PFSK-1 (cell line): Measurements from ENCODE around the gene USP28.

ENCODE experiments used
- FOXP2 ChIP-seq: optimal IDR thresholded peaks from 2 replicates; pipeline ENCODE3; 2011; ENCODE audit warnings: borderline replicate concordance, control low read depth, inconsistent platforms; ENCODE audit not compliant: insufficient read depth; ENCODE audit errors: extremely low read length, extremely low read depth
- POLR2AphosphoS5 ChIP-seq: IDR thresholded peaks from 2 replicates; pipeline ENCODE4 v1.6.1; 2012; ENCODE audit warnings: low read depth, mild to moderate bottlenecking, control low read depth, low read length, moderate library complexity
- REST ChIP-seq, 2 experiments: IDR thresholded peaks; 2 replicates each; pipeline versions ENCODE4 v1.6.1 to v1.8.0; 2011 to 2012; ENCODE audit warnings: low read depth in 2 of 2, low read length in 2 of 2, control low read depth in 1 of 2, inconsistent platforms in 1 of 2, mild to moderate bottlenecking in 1 of 2, moderate library complexity in 1 of 2; ENCODE audit not compliant: insufficient read depth in 1 of 2
- SIN3A ChIP-seq: IDR thresholded peaks from 2 replicates; pipeline ENCODE4 v1.6.1; 2012; ENCODE audit warnings: mild to moderate bottlenecking, low read length, moderate library complexity, borderline replicate concordance; ENCODE audit not compliant: insufficient read depth
- TAF1 ChIP-seq: IDR thresholded peaks from 2 replicates; pipeline ENCODE4 v1.6.1; 2012; ENCODE audit warnings: low read length, control low read depth, borderline replicate concordance; ENCODE audit not compliant: insufficient read depth

The USP28 gene

GRCh38 chr11:113789675-113790320 is 85.6 kb downstream of the USP28 start:
- TF ChIP-seq TAF1 = no peak

DNA sequence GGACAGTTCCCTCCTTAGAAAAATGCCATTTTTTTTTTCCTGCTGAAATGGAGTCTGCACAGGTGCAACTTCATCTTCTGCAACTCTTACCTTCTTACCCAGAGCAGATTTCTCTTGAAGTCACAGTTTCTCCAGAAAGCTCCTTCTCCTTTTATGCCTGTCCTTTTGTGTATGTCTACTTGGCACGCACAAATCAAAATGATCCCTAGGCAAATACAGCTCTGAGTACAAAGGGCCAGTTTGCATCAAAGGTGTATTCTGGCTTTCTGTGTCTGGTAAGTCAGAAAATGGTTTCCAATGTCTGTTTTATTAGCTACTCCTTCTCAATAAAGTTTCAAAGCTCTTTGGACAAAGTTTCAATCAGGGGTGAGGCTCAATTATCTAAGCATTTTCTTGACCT is 93.2 kb downstream of the USP28 start:
- no peak for TF ChIP-seq TAF1
- TF ChIP-seq REST (IDR thresholded peaks at IDR 0.05; ENCODE audit: insufficient read depth in 1 of 2, low read depth in 2 of 2, low read length in 2 of 2) = no peak
- TF ChIP-seq SIN3A = no peak
- no peak for TF ChIP-seq POLR2AphosphoS5
- no peak for TF ChIP-seq FOXP2

DNA sequence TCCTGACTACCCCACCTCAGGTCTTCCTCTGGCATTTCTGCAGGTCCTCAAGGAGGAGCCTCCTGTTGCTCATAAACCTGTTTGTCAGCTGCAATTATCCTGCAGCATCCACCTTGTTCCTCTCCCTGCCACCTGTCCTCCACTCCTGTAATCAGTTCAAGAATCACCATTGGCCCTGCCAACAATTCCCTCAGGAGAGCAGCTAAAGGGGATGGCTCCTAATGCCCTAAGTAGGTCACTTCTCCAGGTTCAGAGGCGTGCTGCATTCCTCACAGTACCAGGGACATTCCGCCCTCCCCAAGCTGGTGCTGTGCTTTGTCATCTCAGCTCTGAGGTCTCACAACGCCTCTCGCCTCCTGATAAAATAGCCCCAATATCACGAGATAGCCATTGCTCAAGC is 93.7 kb downstream of the USP28 start:
- TF ChIP-seq POLR2AphosphoS5 (no peak), FOXP2 (no peak), TAF1 (no peak), SIN3A (no peak), REST (IDR thresholded peaks at IDR 0.05; ENCODE audit: insufficient read depth in 1 of 2, low read depth in 2 of 2, low read length in 2 of 2) (no peak)

DNA sequence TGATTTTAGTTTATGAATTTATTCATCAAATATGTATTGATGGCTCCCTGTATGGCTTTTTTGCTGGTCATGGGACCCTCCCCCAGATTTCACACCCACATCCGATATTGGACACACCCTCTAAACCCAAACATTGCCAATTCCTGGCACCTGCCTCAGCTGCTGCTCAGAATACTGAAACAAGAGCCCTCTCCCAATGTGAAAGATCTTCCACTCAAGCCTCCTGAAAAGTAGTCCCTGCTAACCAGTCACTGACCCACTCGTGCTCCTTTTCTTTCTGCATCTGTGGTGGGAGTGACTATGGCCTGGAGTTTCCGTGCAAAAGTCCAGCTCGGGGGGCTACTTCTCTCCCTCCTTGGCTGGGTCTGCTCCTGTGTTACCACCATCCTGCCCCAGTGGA is 95.9 kb downstream of the USP28 start, which contains the start of gene CLDN25:
TSS of gene CLDN25 (plus strand) at position 301 of the 400 bp plus-strand sequence. CDS start at position 301, 0 bp downstream.
- TF ChIP-seq TAF1 (no peak), FOXP2 (no peak), SIN3A (no peak), REST (IDR thresholded peaks at IDR 0.05; ENCODE audit: insufficient read depth in 1 of 2, low read depth in 2 of 2, low read length in 2 of 2) (no peak), POLR2AphosphoS5 (no peak)

DNA sequence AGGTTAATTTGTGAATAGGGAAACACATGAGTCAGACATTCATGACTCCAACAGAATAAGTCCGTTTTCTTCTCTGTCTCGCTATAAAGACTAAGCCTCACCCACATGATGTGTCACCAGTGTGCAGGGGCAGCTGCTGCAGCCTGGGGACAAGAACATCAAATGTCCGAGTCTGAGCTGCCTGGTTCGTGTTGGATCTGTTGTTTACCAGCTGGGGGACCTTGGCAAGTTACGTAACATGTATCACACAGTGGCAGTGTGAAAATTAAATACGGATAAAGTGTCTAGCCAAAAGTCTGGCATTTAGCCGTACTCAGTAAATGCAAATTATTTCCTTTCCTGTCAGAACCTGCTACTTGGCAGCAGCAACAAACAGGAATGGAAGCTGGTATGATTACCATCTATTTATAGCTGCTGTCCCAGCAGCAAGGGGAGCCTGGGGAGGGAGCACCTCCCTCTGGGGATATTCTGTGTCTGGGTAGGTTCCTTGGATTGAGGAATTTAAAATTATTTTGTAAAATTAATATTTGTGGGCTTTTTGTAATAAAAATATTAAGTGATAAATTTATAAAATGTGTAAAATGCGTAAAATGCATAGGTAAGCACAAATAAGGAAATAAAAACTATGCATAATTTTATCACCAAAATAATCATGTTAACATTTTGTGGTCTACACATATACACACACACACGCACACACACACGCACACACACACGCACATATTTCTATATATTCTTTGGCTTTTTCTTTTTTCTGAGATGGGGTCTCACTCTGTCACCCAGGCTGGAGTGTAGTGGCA is 97.1 kb downstream of the USP28 start:
- no peak for TF ChIP-seq TAF1

- no peak for TF ChIP-seq SIN3A
- no peak for TF ChIP-seq FOXP2
- no peak for TF ChIP-seq TAF1
- TF ChIP-seq POLR2AphosphoS5 = no peak
- TF ChIP-seq REST (IDR thresholded peaks at IDR 0.05; ENCODE audit: insufficient read depth in 1 of 2, low read depth in 2 of 2, low read length in 2 of 2) = no peak
These were observed 101.2 kb downstream of the USP28 start for GRCh38 chr11:113774174-113774503.
